ENCODE data around the gene NEK6. TPM values are rescaled to one million over a fixed set of nuclear protein-coding genes. Genes with fewer than 3 reads are reported as not detected.
A peak's percentile ranks its signal among the peaks of the same experiment; 100 is the strongest.

Gene NEK6
- total RNA-seq, 2 donors from 2014 or later = 56.9 to 62.7 TPM

- DNase-seq (ENCODE audit: low spot score) = no peak
- intact Hi-C loops (cut with DNase I) = no loop called here
These were observed 71.5 kb downstream of the NEK6 start for GRCh38 chr9:124329206-124329792.

- intact Hi-C loops (cut with DNase I) = no loop called here
- DNase-seq (ENCODE audit: low spot score) = no peak
These were observed 72.4 kb downstream of the NEK6 start for GRCh38 chr9:124330011-124330697.

- intact Hi-C loops (cut with DNase I) = no loop called here
- DNase-seq (ENCODE audit: low spot score) = no peak
These were observed 73.8 kb downstream of the NEK6 start for GRCh38 chr9:124331580-124331979.

GRCh38 chr9:124332361-124333202, 74.8 kb downstream of the NEK6 start:
- no peak for DNase-seq (ENCODE audit: low spot score)
- intact Hi-C loops (cut with DNase I) = no loop called here

GRCh38 chr9:124333203-124333579, 75.4 kb downstream of the NEK6 start:
- intact Hi-C loops (cut with DNase I) = no loop called here

GRCh38 chr9:124334568-124335319, 77.0 kb downstream of the NEK6 start:
- intact Hi-C loops (cut with DNase I) = no loop called here
- DNase-seq (ENCODE audit: low spot score) = no peak

More at GRCh38 chr9:124333203-124333579, 75.4 kb downstream of the NEK6 start:
- DNase-seq (ENCODE audit: low spot score) = no peak

- no peak for DNase-seq (ENCODE audit: low spot score)
- intact Hi-C loops (cut with DNase I) = no loop called here
These were observed 77.6 kb downstream of the NEK6 start for GRCh38 chr9:124335320-124335707.

GRCh38 chr9:124337562-124337961, 79.8 kb downstream of the NEK6 start:
- no peak for DNase-seq (ENCODE audit: low spot score)
- intact Hi-C loops (cut with DNase I) = no loop called here

- intact Hi-C loops (cut with DNase I) = loop anchor here in 1 of 2 donors (1.0 kb wide), 1 partner anchor 39 kb away; no protein-coding TSS in a partner anchor
- DNase-seq (ENCODE audit: low spot score) = no peak
These were observed 81.9 kb downstream of the NEK6 start for GRCh38 chr9:124339603-124340146.

- intact Hi-C loops (cut with DNase I) = loop anchor here in 1 of 2 donors (1.0 kb wide), 1 partner anchor 38 kb away; no protein-coding TSS in a partner anchor
- no peak for DNase-seq (ENCODE audit: low spot score)
These were observed 82.7 kb downstream of the NEK6 start for GRCh38 chr9:124340219-124341069.

- no peak for DNase-seq (ENCODE audit: low spot score)
- intact Hi-C loops (cut with DNase I) = no loop called here
These were observed 83.9 kb downstream of the NEK6 start for GRCh38 chr9:124341455-124342170.

- intact Hi-C loops (cut with DNase I) = no loop called here
- no peak for DNase-seq (ENCODE audit: low spot score)
These were observed 84.6 kb downstream of the NEK6 start for GRCh38 chr9:124342402-124342775.

- DNase-seq (ENCODE audit: low spot score) = no peak
- intact Hi-C loops (cut with DNase I) = no loop called here
These were observed 85.2 kb downstream of the NEK6 start for GRCh38 chr9:124342776-124343485.

- DNase-seq (ENCODE audit: low spot score) = no peak
- intact Hi-C loops (cut with DNase I) = no loop called here
These were observed 86.0 kb downstream of the NEK6 start for GRCh38 chr9:124343533-124344290.

- intact Hi-C loops (cut with DNase I) = loop anchor here in 1 of 2 donors (5.0 kb wide), 1 partner anchor 1622 kb away; the partner anchor contains the start of gene OR1L4
- DNase-seq (ENCODE audit: low spot score) = peak; percentile 77
These were observed 86.7 kb downstream of the NEK6 start for GRCh38 chr9:124344291-124345050.

GRCh38 chr9:124345063-124345462, 87.3 kb downstream of the NEK6 start:
- intact Hi-C loops (cut with DNase I) = loop anchor here in 1 of 2 donors (5.0 kb wide), 1 partner anchor 1623 kb away; the partner anchor contains the start of gene OR1L4
- DNase-seq (ENCODE audit: low spot score) = no peak
